ENCODE results near the gene FADS2. TPM values are rescaled to one million over a fixed set of nuclear protein-coding genes. Genes with fewer than 3 reads are reported as not detected.

The FADS2 gene
- total RNA-seq, 4 donors from 2014 or later: 1.5 to 6.4 (median 4.0) TPM

- DNase-seq: no peak
- Histone ChIP-seq H3K4me1 (no peaks in the 10 kb centered on the region), H3K27ac (no peak overlapping the region), H3K27me3 (no peaks in the 10 kb centered on the region), H3K9me3 (no peaks in the 10 kb centered on the region), H3K4me3 (no peak overlapping the region), H3K36me3 (no peaks in the 10 kb centered on the region)
- no peak for TF ChIP-seq CTCF (IDR thresholded peaks at IDR 0.05 in 4 of 5, conservative IDR thresholded peaks at IDR 0.05 in 1 of 5)
- TF ChIP-seq POLR2A (IDR thresholded peaks at IDR 0.05): no peak
- in situ Hi-C loops (cut with MboI; ENCODE audit: low sequenced_read_pairs in 4 of 4): no loop called here
- intact Hi-C loops (cut with DNase I; ENCODE audit: low total_unique reads): no loop called here
- ATAC-seq: no peak
Measured at GRCh38 chr11:61907871-61908729, 80.0 kb downstream of the FADS2 start.

GRCh38 chr11:61908730-61909316 is 80.7 kb downstream of the FADS2 start:
- intact Hi-C loops (cut with DNase I; ENCODE audit: low total_unique reads) (no loop called here), in situ Hi-C loops (cut with MboI; ENCODE audit: low sequenced_read_pairs in 4 of 4) (no loop called here)
- Histone ChIP-seq H3K27ac (no peak overlapping the region), H3K4me3 (no peak overlapping the region), H3K4me1 (no peaks in the 10 kb centered on the region), H3K9me3 (no peaks in the 10 kb centered on the region), H3K27me3 (no peaks in the 10 kb centered on the region), H3K36me3 (no peaks in the 10 kb centered on the region)
- no peak for ATAC-seq
- TF ChIP-seq POLR2A (IDR thresholded peaks at IDR 0.05) (no peak), CTCF (IDR thresholded peaks at IDR 0.05 in 4 of 5, conservative IDR thresholded peaks at IDR 0.05 in 1 of 5) (no peak)
- peak in 1 of 2 donors; percentile 31 for DNase-seq

- TF ChIP-seq POLR2A (IDR thresholded peaks at IDR 0.05) (no peak), CTCF (IDR thresholded peaks at IDR 0.05 in 4 of 5, conservative IDR thresholded peaks at IDR 0.05 in 1 of 5) (no peak)
- ATAC-seq: peak in 1 of 2 donors; percentile 21
- Histone ChIP-seq H3K4me3 (no peak overlapping the region), H3K27ac (peak overlapping the region in 2 of 4 donors; percentile 3 to 32), H3K4me1 (no peaks in the 10 kb centered on the region), H3K36me3 (no peaks in the 10 kb centered on the region), H3K9me3 (no peaks in the 10 kb centered on the region), H3K27me3 (no peaks in the 10 kb centered on the region)
- intact Hi-C loops (cut with DNase I; ENCODE audit: low total_unique reads): no loop called here
- peak in 1 of 2 donors; percentile 1 for DNase-seq
- in situ Hi-C loops (cut with MboI; ENCODE audit: low sequenced_read_pairs in 4 of 4): no loop called here
Measured at GRCh38 chr11:61910187-61911127, 82.4 kb downstream of the FADS2 start.

- Histone ChIP-seq H3K27ac (peak overlapping the region in 2 of 4 donors; percentile 3 to 32), H3K36me3 (no peaks in the 10 kb centered on the region), H3K4me1 (no peaks in the 10 kb centered on the region), H3K4me3 (no peak overlapping the region), H3K9me3 (no peaks in the 10 kb centered on the region), H3K27me3 (no peaks in the 10 kb centered on the region)
- TF ChIP-seq CTCF (IDR thresholded peaks at IDR 0.05 in 4 of 5, conservative IDR thresholded peaks at IDR 0.05 in 1 of 5) (no peak), POLR2A (IDR thresholded peaks at IDR 0.05) (no peak)
- ATAC-seq: no peak
- intact Hi-C loops (cut with DNase I; ENCODE audit: low total_unique reads): no loop called here
- in situ Hi-C loops (cut with MboI; ENCODE audit: low sequenced_read_pairs in 4 of 4): no loop called here
- DNase-seq: peak; percentile 1 to 3
Measured at GRCh38 chr11:61911128-61911700, 83.1 kb downstream of the FADS2 start.

All from gastrocnemius medialis (tissue), 4 donors.